22Rv1 (cell line): ENCODE results near the gene SCAPER.
A peak's percentile ranks its signal among the peaks of the same experiment; 100 is the strongest.

Experiments
- H3K27ac ChIP-seq: fragments of 450-650 bp; 2 replicates; pipeline ENCODE4 v1.5.1; 2017
- CTCF ChIP-seq: fragments of 450-650 bp; IDR thresholded peaks from 2 replicates; pipeline ENCODE4 v1.5.1; 2017; ENCODE audit warnings: mild to moderate bottlenecking
- ZFX ChIP-seq: fragments of 450-650 bp; IDR thresholded peaks from 2 replicates; pipeline ENCODE4 v1.6.1; 2017; ENCODE audit warnings: antibody characterized with exemption, borderline replicate concordance

SCAPER gene

GRCh38 chr15:76321171-76321570, 584.0 kb downstream of the SCAPER start:
- no peak overlapping the region for H3K27ac ChIP-seq
- no peak for TF ChIP-seq ZFX
- TF ChIP-seq CTCF: no peak

- TF ChIP-seq ZFX (no peak), CTCF (no peak)
- no peak overlapping the region for H3K27ac ChIP-seq
These were observed 585.1 kb downstream of the SCAPER start for GRCh38 chr15:76320012-76320411.

GRCh38 chr15:76313731-76314130, 591.4 kb downstream of the SCAPER start:
- peak overlapping the region; percentile 99 for H3K27ac ChIP-seq
- no peak for TF ChIP-seq ZFX
- no peak for TF ChIP-seq CTCF

- H3K27ac ChIP-seq: peak overlapping the region; percentile 99
These were observed 592.0 kb downstream of the SCAPER start for GRCh38 chr15:76313175-76313567.

GRCh38 chr15:76312540-76313174, 592.5 kb downstream of the SCAPER start:
- H3K27ac ChIP-seq: peak overlapping the region; percentile 99
- no peak for TF ChIP-seq CTCF
- no peak for TF ChIP-seq ZFX

GRCh38 chr15:76311100-76311953, 593.8 kb downstream of the SCAPER start, which contains the start of gene ETFA:
Gene ETFA (minus strand): TSS chr15:76311469. CDS start chr15:76311388, 81 bp downstream.
- no peak for TF ChIP-seq CTCF
- TF ChIP-seq ZFX: no peak
- H3K27ac ChIP-seq: peak within 1 kb of the TSS; percentile 99

GRCh38 chr15:76310475-76311099, 594.6 kb downstream of the SCAPER start:
- no peak for TF ChIP-seq CTCF
- no peak for TF ChIP-seq ZFX
- peak overlapping the region; percentile 99 for H3K27ac ChIP-seq
